ENCODE measurements around the gene DYNC1H1.

DYNC1H1 gene

GRCh38 chr14:101945171-101945570 is 19.2 kb upstream of the DYNC1H1 start:
- DNase-seq, result no peak

GRCh38 chr14:101947577-101947903 is 16.8 kb upstream of the DYNC1H1 start:
- DNase-seq, result no peak

GRCh38 chr14:101947904-101948665 is 16.3 kb upstream of the DYNC1H1 start:
- DNase-seq, result peak; percentile 100

GRCh38 chr14:101948666-101949216 is 15.6 kb upstream of the DYNC1H1 start:
- DNase-seq, result no peak

DNA sequence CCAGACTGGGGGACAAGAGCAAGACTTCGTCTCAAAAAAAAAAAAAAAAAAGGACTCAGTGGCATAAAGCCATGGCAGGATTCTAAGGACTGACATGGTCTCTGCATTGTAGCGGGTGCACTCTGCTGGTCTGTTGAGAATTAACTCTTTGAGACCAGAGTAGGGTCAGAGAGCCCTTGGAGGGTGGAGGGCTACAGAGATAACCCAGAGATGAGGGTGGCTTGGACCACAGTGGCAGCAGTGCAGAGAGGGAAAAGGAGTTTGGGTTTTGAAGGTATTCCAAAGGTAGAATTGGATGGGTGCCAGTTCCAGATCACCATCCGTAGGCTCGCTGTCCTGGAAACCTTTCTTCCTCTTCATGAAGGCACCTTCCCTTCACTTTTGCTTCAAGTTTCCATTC is 14.3 kb upstream of the DYNC1H1 start:
- no peak for DNase-seq

- DNase-seq, result no peak
Observed at GRCh38 chr14:101950516-101951215, 13.7 kb upstream of the DYNC1H1 start.

DNA sequence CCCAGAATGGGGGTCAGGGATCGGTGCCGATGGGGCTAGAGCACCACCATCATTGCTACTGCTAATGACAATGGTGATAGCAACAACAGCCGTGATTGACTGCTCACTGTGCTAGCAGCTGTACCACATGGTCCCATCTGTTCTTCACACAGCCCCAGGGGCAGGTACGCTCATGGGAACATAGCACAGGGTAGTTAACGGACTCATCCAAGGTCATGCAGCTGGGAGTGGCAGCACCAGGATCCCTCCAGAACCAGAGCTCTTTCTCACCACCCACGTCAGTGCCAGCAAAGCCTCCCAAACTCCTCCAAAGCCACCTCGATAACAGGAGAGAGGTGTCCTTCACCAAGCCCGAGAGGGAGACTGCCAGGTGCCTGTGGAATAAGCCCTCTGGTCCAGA is 11.2 kb upstream of the DYNC1H1 start:
- no peak for DNase-seq

DNA sequence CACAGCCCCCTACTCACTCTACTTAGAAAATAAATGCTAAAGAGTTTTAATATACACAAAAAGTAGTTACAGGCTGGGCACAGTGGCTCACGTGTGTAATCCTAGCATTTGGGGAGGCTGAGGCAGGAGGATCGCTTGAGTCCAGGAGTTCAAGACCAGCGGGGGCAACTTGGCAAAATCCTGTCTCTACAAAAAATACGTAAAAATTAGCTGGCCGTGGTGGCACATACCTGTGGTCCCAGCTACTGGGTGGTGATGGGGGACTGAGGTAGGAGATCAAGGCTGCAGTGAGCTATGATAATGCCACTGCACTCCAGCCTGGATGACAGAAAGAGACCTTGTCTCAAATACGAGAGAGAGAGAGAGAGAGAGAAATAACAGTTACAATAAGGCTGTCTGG is 9.9 kb upstream of the DYNC1H1 start:
- no peak for DNase-seq

DNA sequence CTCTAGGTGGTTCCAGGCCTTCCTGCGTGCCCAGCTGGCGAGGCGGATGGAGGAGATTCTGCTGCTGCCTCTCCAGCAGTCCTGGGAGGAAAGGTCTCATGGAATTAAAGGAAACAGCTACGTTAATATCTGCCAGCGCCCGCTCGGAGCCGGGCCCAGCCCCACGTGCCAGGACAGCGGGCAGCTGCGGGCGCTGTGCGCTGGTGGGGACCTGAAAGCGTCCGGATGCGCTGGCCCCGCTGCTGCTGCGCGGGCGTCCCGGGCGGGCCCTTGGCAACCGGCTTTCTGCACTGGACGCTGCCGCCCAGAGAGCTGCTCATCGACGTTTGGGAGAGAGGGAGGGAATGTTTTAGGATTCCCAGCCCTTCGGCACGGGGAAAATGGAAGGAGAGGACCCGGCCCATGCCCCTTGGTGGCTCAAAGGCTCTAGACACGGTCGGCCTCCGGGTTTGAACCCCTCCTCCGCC is 8.6 kb upstream of the DYNC1H1 start:
- DNase-seq, result no peak

GRCh38 chr14:101956179-101956885 is 8.0 kb upstream of the DYNC1H1 start:
- no peak for DNase-seq

GRCh38 chr14:101957406-101958234 is 6.8 kb upstream of the DYNC1H1 start:
- DNase-seq, result no peak

- no peak for DNase-seq
Observed at GRCh38 chr14:101958418-101959180, 5.8 kb upstream of the DYNC1H1 start.

GRCh38 chr14:101959277-101959676 is 5.1 kb upstream of the DYNC1H1 start:
- DNase-seq, result no peak

- DNase-seq, result peak; percentile 50
Observed at GRCh38 chr14:101960225-101960624, 4.1 kb upstream of the DYNC1H1 start.

DNA sequence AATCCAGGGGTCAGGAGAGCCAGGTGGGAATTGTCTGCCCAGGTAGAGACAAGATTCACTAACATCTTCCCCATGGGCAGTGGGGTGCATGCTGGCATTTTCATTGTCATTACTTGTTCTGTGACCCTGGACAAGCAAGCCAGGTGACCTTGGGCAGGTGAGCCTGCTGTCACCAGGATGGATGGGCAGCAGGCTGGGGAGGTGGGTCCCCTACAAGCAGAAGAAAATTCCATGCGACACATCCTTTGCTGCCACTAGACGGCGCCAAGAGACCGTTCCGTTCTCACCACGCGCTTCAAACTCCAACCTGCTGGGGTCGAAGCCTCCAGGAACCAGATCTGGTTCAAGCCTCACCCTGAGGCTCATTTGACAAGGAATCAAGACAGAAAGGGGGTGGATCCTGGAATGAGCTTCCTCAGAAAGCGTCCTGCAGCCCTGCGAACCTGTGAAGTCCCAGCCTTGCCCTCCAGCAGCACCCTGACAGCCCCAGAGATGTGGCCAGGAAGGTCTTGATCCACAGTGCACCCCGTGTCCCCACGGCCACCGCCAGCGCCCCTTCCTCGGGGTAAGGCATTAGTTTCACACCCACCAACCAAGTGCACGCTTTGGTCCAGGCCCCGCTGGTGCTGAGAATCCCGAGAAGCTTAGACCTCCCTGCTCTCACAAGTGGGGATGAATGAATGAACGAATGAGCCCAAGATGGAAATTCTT is 3.2 kb upstream of the DYNC1H1 start:
- peak; percentile 83 for DNase-seq

DNA sequence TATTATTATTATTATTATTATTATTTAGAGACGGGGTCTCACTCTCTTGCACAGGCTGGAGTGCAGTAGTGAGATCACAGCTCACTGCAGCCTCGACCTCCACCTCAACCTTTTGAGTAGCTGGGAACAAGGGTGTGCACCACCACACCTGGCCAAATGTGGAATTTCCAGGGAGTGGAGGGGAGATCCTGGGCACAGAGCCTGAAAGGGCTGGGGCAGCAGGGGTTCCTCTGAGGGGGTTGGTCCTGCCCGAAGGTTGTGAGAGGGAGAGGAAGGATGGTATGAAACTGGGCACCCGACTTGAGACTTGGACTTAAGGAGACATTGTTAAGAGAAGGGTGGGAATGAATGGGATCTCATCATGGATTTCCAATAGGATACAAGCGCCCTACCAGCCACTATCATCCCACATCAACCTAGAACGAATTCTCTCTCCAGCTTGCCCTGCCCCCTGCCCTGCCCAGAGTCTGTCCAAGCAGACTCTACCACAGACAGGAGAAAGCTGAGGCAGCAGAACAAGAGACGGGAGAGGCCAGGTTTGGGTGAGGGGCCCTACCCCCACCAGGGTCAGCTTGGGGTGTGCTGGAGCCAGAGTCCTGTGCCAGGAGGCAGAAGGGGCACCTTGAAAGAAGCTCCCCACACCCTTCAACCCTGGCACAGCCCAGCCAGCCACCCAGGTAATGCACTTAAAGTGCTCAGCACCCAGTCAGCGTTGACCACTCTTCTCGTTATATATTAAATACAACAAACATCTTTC is 2.4 kb upstream of the DYNC1H1 start:
- no peak for DNase-seq

DNA sequence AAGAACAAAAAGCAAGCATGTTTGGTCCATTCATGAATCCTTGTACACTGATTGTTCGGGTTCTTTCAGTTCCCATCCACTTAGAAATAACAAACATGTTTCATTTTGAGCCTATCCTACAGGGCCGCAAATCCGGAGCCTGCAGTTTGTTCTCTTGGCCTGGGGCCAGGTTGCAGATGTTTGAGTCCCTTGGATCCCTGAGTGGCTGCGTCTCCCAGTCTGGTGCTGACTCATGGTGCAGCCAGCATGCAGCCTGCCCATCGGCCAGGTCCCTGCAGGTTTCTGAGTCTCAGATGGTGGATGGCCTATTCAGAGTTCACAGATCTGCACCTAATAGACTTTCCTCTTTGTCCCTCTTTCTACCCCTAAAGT is 1.9 kb upstream of the DYNC1H1 start:
- DNase-seq, result no peak

DNA sequence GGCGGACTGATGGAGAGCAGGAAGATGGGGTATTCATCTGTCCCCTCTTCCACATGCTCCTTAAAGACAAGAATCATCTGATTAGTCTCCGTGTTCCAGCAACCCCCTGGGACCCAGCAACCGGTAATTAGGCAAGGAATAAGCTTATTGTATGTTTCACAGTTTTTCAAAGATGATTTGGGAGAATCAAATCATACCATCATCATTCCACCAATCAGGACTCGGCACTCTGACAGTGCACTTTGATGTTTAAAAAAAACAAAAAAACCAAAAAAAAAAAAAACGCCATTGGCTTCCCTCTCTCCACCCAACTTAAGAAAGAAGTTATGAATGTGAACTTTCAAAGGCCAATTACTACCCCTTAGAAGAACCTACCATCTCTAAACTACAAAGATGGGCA is 1.3 kb upstream of the DYNC1H1 start:
- no peak for DNase-seq

- no peak for DNase-seq
Observed at GRCh38 chr14:101963656-101964296, 597 bp upstream of the DYNC1H1 start.

GRCh38 chr14:101965181-101965544 is 790 bp downstream of the DYNC1H1 start:
- DNase-seq, result peak; percentile 72

Data from CD4-positive, alpha-beta T cell treated with Interleukin-10 for 1 hour (primary cell).